H9 (cell line): Measurements from ENCODE around the gene PLSCR4. TPM values are rescaled to one million over a fixed set of nuclear protein-coding genes. Genes with fewer than 3 reads are reported as not detected.

Experiments used
- DNase-seq: peaks from one replicate; pipeline ENCODE4 v3.0.0-alpha.2; 2017
- H2AFZ ChIP-seq: one replicate; pipeline ENCODE4 v1.6.1; 2013; ENCODE audit warnings: mild to moderate bottlenecking, low read length, control low read depth, moderate library complexity
- H2AK5ac ChIP-seq: 2 replicates; pipeline ENCODE4 v1.6.1; 2013; ENCODE audit warnings: low read length, control low read depth, mixed read lengths; ENCODE audit not compliant: insufficient read length
- H2BK120ac ChIP-seq: one replicate; pipeline ENCODE4 v1.6.1; 2013; ENCODE audit warnings: low read depth, mild to moderate bottlenecking, low read length, control low read depth, inconsistent platforms; ENCODE audit not compliant: poor library complexity, severe bottlenecking
- H2BK12ac ChIP-seq: 2 replicates; pipeline ENCODE4 v1.6.1; 2013; ENCODE audit warnings: low read length, control low read depth, mixed read lengths, low read depth; ENCODE audit not compliant: insufficient read length
- H2BK15ac ChIP-seq: 2 replicates; pipeline ENCODE4 v1.6.1; 2013; ENCODE audit warnings: low read depth, low read length, control low read depth
- H2BK20ac ChIP-seq: one replicate; pipeline ENCODE4 v1.6.1; 2013; ENCODE audit warnings: low read depth, mild to moderate bottlenecking, low read length, control low read depth, inconsistent platforms; ENCODE audit not compliant: poor library complexity, severe bottlenecking
- H2BK5ac ChIP-seq: 2 replicates; pipeline ENCODE4 v1.6.1; 2013; ENCODE audit warnings: low read length, control low read depth, mixed read lengths; ENCODE audit not compliant: insufficient read length
- H3K14ac ChIP-seq: 2 replicates; pipeline ENCODE4 v1.6.1; 2013; ENCODE audit warnings: low read length, control low read depth; ENCODE audit not compliant: insufficient read depth
- H3K18ac ChIP-seq: 2 replicates; pipeline ENCODE4 v1.6.1; 2013; ENCODE audit warnings: low read depth, mild to moderate bottlenecking, mixed read lengths, low read length, control low read depth; ENCODE audit not compliant: insufficient read length
- H3K23ac ChIP-seq: 2 replicates; pipeline ENCODE4 v1.6.1; 2013; ENCODE audit warnings: low read length, control low read depth, mixed read lengths, low read depth; ENCODE audit not compliant: insufficient read length
- H3K23me2 ChIP-seq: 2 replicates; pipeline ENCODE4 v1.6.1; 2013; ENCODE audit warnings: low read depth, mild to moderate bottlenecking, mixed read lengths, low read length, control low read depth; ENCODE audit not compliant: insufficient read length, poor library complexity, severe bottlenecking
- H3K27ac ChIP-seq: 2 replicates; pipeline ENCODE4 v1.5.1; 2013; ENCODE audit warnings: low read length, control low read depth, mixed read lengths, low read depth; ENCODE audit not compliant: insufficient read length
- H3K27me3 ChIP-seq: 2 replicates; pipeline ENCODE4 v1.6.1; 2013; ENCODE audit warnings: low read length, control low read depth, inconsistent platforms; ENCODE audit not compliant: insufficient read depth
- H3K4ac ChIP-seq: 2 replicates; pipeline ENCODE4 v1.6.1; 2013; ENCODE audit warnings: low read depth, mild to moderate bottlenecking, control low read depth, inconsistent platforms, low read length, moderate library complexity
- H3K4me1 ChIP-seq: 2 replicates; pipeline ENCODE4 v1.6.1; 2013; ENCODE audit warnings: low read length, control low read depth, inconsistent platforms; ENCODE audit not compliant: insufficient read depth
- H3K4me2 ChIP-seq: 2 replicates; pipeline ENCODE4 v1.6.1; 2013; ENCODE audit warnings: low read length, control low read depth, mixed read lengths; ENCODE audit not compliant: insufficient read length, insufficient read depth
- H3K56ac ChIP-seq: 2 replicates; pipeline ENCODE4 v1.6.1; 2013; ENCODE audit warnings: low read depth, mild to moderate bottlenecking, mixed read lengths, low read length, control low read depth; ENCODE audit not compliant: insufficient read length
- H3K79me1 ChIP-seq: 2 replicates; pipeline ENCODE4 v1.6.1; 2013; ENCODE audit warnings: low read depth, mild to moderate bottlenecking, moderate library complexity, low read length, control low read depth, inconsistent platforms; ENCODE audit not compliant: insufficient read depth, poor library complexity, severe bottlenecking
- H3K79me2 ChIP-seq: 2 replicates; pipeline ENCODE4 v1.6.1; 2013; ENCODE audit warnings: low read length, control low read depth, inconsistent platforms; ENCODE audit not compliant: insufficient read depth
- H3K9ac ChIP-seq: 2 replicates; pipeline ENCODE4 v1.6.1; 2013; ENCODE audit warnings: low read length, control low read depth, mixed read lengths; ENCODE audit not compliant: insufficient read length; ENCODE audit errors: extremely low read depth
- H3K9me3 ChIP-seq: one replicate; pipeline ENCODE4 v1.6.1; 2013; ENCODE audit warnings: low read depth, low read length, inconsistent platforms; ENCODE audit not compliant: control insufficient read depth
- H3T11ph ChIP-seq: one replicate; pipeline ENCODE4 v1.6.1; 2013; ENCODE audit warnings: mild to moderate bottlenecking, low read length, control low read depth, inconsistent platforms
- H4K20me1 ChIP-seq: one replicate; pipeline ENCODE4 v1.6.1; 2013; ENCODE audit not compliant: control insufficient read depth, insufficient read length, insufficient read depth
- H4K5ac ChIP-seq: 2 replicates; pipeline ENCODE4 v1.6.1; 2013; ENCODE audit warnings: low read depth, mild to moderate bottlenecking, mixed read lengths, low read length, control low read depth; ENCODE audit not compliant: insufficient read length
- H4K8ac ChIP-seq: replicated peaks from 2 replicates; pipeline ENCODE4 v1.6.1; 2013; ENCODE audit warnings: low read length, control low read depth, mixed read lengths, low read depth; ENCODE audit not compliant: insufficient read length
- H4K91ac ChIP-seq: 2 replicates; pipeline ENCODE4 v1.6.1; 2013; ENCODE audit warnings: low read depth, mild to moderate bottlenecking, moderate library complexity, mixed read lengths, low read length, control low read depth; ENCODE audit not compliant: insufficient read length
- H3K27ac Mint-ChIP-seq, 3 experiments: 2 replicates in 2 of 3; 3 replicates in 1 of 3; pipeline ENCODE4 v1.8.0; 2020 to 2021; ENCODE audit warnings: mixed read lengths in 3 of 3, mild to moderate bottlenecking in 1 of 3, moderate library complexity in 1 of 3
- H3K27me3 Mint-ChIP-seq: 2 replicates; pipeline ENCODE4 v1.8.0; 2021; ENCODE audit warnings: low read depth, mild to moderate bottlenecking, moderate library complexity, mixed read lengths
- H3K36me3 Mint-ChIP-seq, 3 experiments: 2 replicates in 2 of 3; 3 replicates in 1 of 3; pipeline ENCODE4 v1.8.0; 2020 to 2021; ENCODE audit warnings: low read depth in 3 of 3, mixed read lengths in 3 of 3; ENCODE audit not compliant: insufficient read depth in 1 of 3
- H3K4me1 Mint-ChIP-seq, 2 experiments: 2 replicates each; pipeline ENCODE4 v1.8.0; 2020; ENCODE audit warnings: mixed read lengths in 2 of 2
- H3K4me3 Mint-ChIP-seq, 2 experiments: 2 replicates in 1 of 2; 3 replicates in 1 of 2; pipeline ENCODE4 v1.8.0; 2020 to 2021; ENCODE audit warnings: mild to moderate bottlenecking in 2 of 2, mixed read lengths in 2 of 2, moderate library complexity in 1 of 2
- H3K9me3 Mint-ChIP-seq, 2 experiments: 2 replicates in 1 of 2; 3 replicates in 1 of 2; pipeline ENCODE4 v1.8.0; 2020; ENCODE audit warnings: mild to moderate bottlenecking in 2 of 2, mixed read lengths in 2 of 2, moderate library complexity in 1 of 2
- CTCF ChIP-seq: fragments of 200-600 bp; sonication (generic); conservative IDR thresholded peaks from 3 replicates; pipeline ENCODE4 v1.8.0; 2021; ENCODE audit warnings: antibody characterized with exemption, mild to moderate bottlenecking
- WGBS: extraction: QIAGEN DNeasy Blood & Tissue Kit; methylation state at CpG from one replicate; pipeline ENCODE4 v1.1.7; 2013; ENCODE audit warnings: missing lambda C conversion rate, low lambda C conversion rate, mixed read lengths; ENCODE audit not compliant: insufficient read length; ENCODE audit errors: extremely low coverage; 5-methylcytosine and 5-hydroxymethylcytosine counted together
- total RNA-seq: library from RNA; stranded (reverse); gene quantifications from 2 replicates; pipeline ENCODE4 v1.2.1, GENCODE V29; 2021

PLSCR4 gene
- total RNA-seq, 1 experiment from 2014 or later: 1.2 TPM

DNA sequence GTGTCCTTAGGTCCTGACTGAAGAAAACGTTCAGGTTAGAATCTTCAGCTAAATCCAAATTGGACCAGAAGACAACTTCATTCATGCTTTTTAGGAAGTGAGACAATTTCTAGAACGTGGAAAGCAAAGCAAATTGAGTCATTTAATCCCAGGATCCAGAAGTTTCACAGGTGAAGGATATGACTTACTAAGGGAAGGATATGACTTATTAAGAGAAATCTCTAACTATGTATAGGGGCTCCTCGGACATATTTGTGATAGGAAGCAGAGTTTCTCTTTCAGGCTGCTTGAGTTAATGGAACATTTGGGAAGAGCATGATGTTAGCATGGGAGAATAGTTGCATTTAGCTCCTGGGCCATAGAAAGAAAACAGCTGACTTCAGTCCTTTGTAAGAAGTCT lies 73.8 kb downstream of the PLSCR4 start:
- Mint-ChIP-seq H3K4me1 (0 out of 4 replicates have a peak, but pooled peaks cover 0 to 2% of the 10 kb centered on the region in 2 experiments), H3K9me3 (no peaks in the 10 kb centered on the region), H3K27me3 (no peaks in the 10 kb centered on the region), H3K4me3 (no peak overlapping the region), H3K36me3 (no peaks in the 10 kb centered on the region), H3K27ac (no peak overlapping the region)
- Histone ChIP-seq H2BK20ac (no peak overlapping the region), H3T11ph (no peak overlapping the region), H3K27me3 (no peaks in the 10 kb centered on the region), H3K4ac (no peak overlapping the region), H2BK120ac (no peak overlapping the region), H4K8ac (no peak overlapping the region), H2BK15ac (no peak overlapping the region), H3K4me2 (no peak overlapping the region), H3K18ac (no peak overlapping the region), H3K23me2 (no peaks in the 10 kb centered on the region), H2BK12ac (no peak overlapping the region), H3K9me3 (no peaks in the 10 kb centered on the region), H3K4me1 (no peaks in the 10 kb centered on the region), H2BK5ac (no peak overlapping the region), H3K23ac (no peak overlapping the region), H3K79me2 (no peaks in the 10 kb centered on the region), H4K5ac (no peak overlapping the region), H4K91ac (no peak overlapping the region), H3K79me1 (no peaks in the 10 kb centered on the region), H2AFZ (no peak overlapping the region), H4K20me1 (no peaks in the 10 kb centered on the region), H3K56ac (no peak overlapping the region), H2AK5ac (no peak overlapping the region), H3K14ac (no peak overlapping the region), H3K27ac (no peak overlapping the region), H3K9ac (no peak overlapping the region)
- WGBS: no CpG with 5 or more reads among the region's 3 CpGs
- TF ChIP-seq CTCF: no peak
- DNase-seq: no peak
